Cardiac muscle cell (in vitro differentiated cells and primary cell): Measurements from ENCODE around the gene GIGYF2. TPM values are rescaled to one million over a fixed set of nuclear protein-coding genes. Genes with fewer than 3 reads are reported as not detected.

Source experiments
- DNase-seq, 2 donors: peaks; one replicate each; pipeline versions ENCODE4 v3.0.0 to v3.0.0-alpha.2; 2010 to 2017; ENCODE audit warnings: low read depth in 1 of 2, low spot score in 1 of 2
- H3K27ac ChIP-seq: fragments of 200-600 bp; sonication (generic); 2 replicates; pipeline ENCODE4 v1.5.1; 2016
- H3K27me3 ChIP-seq: fragments of 200-600 bp; sonication (generic); 2 replicates; pipeline ENCODE4 v1.6.0; 2016; ENCODE audit warnings: control low read depth
- H3K36me3 ChIP-seq: fragments of 200-600 bp; sonication (generic); 2 replicates; pipeline ENCODE4 v1.5.1; 2016; ENCODE audit warnings: control low read depth
- H3K4me1 ChIP-seq: fragments of 200-600 bp; sonication (generic); 2 replicates; pipeline ENCODE4 v1.8.1; 2017; ENCODE audit warnings: low read depth, mild to moderate bottlenecking, mixed run types
- H3K4me3 ChIP-seq: fragments of 200-600 bp; sonication (generic); 2 replicates; pipeline ENCODE4 v1.5.1; 2016; ENCODE audit warnings: mild to moderate bottlenecking
- H3K9me3 ChIP-seq: fragments of 200-600 bp; sonication (generic); 2 replicates; pipeline ENCODE4 v1.5.1; 2017; ENCODE audit warnings: low read depth, mild to moderate bottlenecking, control low read depth
- CTCF ChIP-seq: IDR thresholded peaks from 2 replicates; pipeline ENCODE4 v1.5.1; 2012; ENCODE audit warnings: low read depth, mild to moderate bottlenecking, low read length
- polyA plus RNA-seq: library from polyadenylated mRNA; unstranded; fragments of >200 nt; fragmentation: Nextera tagmentation; extraction: Ambion mirVana; gene quantifications from 2 replicates; pipeline ENCODE4 v1.2.1, GENCODE V29; 2016
- total RNA-seq: library from RNA; depleted of rRNA; stranded (reverse); fragments of >200 nt; gene quantifications from 2 replicates; pipeline ENCODE4 v1.2.3, GENCODE V29; 2016

Gene GIGYF2
- total and polyA plus RNA-seq, 2 experiments from 2014 or later, result 36.9 to 52.1 TPM

GRCh38 chr2:232693344-232693743 is 3.8 kb upstream of the GIGYF2 start:
- no peak for TF ChIP-seq CTCF
- DNase-seq, result no peak
- H3K27me3 ChIP-seq, result no peaks in the 10 kb centered on the region
- no peaks in the 10 kb centered on the region for H3K9me3 ChIP-seq
- peaks cover 3% of the 10 kb centered on the region for H3K4me1 ChIP-seq
- no peaks in the 10 kb centered on the region for H3K36me3 ChIP-seq
- H3K4me3 ChIP-seq, result no peak overlapping the region
- H3K27ac ChIP-seq, result no peak overlapping the region

GRCh38 chr2:232696609-232697058 is 497 bp upstream of the GIGYF2 start:
- no peaks in the 10 kb centered on the region for H3K36me3 ChIP-seq
- H3K4me1 ChIP-seq, result peaks cover 20% of the 10 kb centered on the region
- H3K27me3 ChIP-seq, result no peaks in the 10 kb centered on the region
- H3K27ac ChIP-seq, result peak overlapping the region; percentile 41
- DNase-seq, result no peak
- no peak for TF ChIP-seq CTCF
- no peak overlapping the region for H3K4me3 ChIP-seq
- no peaks in the 10 kb centered on the region for H3K9me3 ChIP-seq

- Histone ChIP-seq H3K4me1 (peaks cover 20% of the 10 kb centered on the region), H3K4me3 (peak overlapping the region; percentile 82), H3K9me3 (no peaks in the 10 kb centered on the region), H3K27me3 (no peaks in the 10 kb centered on the region), H3K27ac (peak overlapping the region; percentile 99), H3K36me3 (no peaks in the 10 kb centered on the region)
- DNase-seq, result no peak
- TF ChIP-seq CTCF, result no peak
These were observed 628 bp downstream of the GIGYF2 start for GRCh38 chr2:232697807-232698110.

- DNase-seq, result peak in 1 of 2 donors; percentile 10
- no peak for TF ChIP-seq CTCF
These were observed 1.5 kb downstream of the GIGYF2 start for GRCh38 chr2:232698556-232699091.

GRCh38 chr2:232699110-232699509 is 2.0 kb downstream of the GIGYF2 start:
- peaks cover 20% of the 10 kb centered on the region for H3K4me1 ChIP-seq
- H3K36me3 ChIP-seq, result peaks cover 3% of the 10 kb centered on the region
- no peaks in the 10 kb centered on the region for H3K27me3 ChIP-seq
- DNase-seq, result no peak
- TF ChIP-seq CTCF, result no peak
- no peaks in the 10 kb centered on the region for H3K9me3 ChIP-seq
- peak overlapping the region; percentile 82 for H3K4me3 ChIP-seq
- peak overlapping the region; percentile 99 for H3K27ac ChIP-seq

More at GRCh38 chr2:232698556-232699091, 1.5 kb downstream of the GIGYF2 start:
- Histone ChIP-seq H3K9me3 (no peaks in the 10 kb centered on the region), H3K27ac (peak overlapping the region; percentile 99), H3K4me1 (peaks cover 20% of the 10 kb centered on the region), H3K36me3 (no peaks in the 10 kb centered on the region), H3K27me3 (no peaks in the 10 kb centered on the region), H3K4me3 (peak overlapping the region; percentile 82)
